NCI-H82 (cell line): ENCODE data around the gene LIMA1.

ENCODE experiments used
- DNase-seq: peaks from one replicate; lab custom pipeline; 2025; lab: John Stamatoyannopoulos, UW

LIMA1 gene

DNA sequence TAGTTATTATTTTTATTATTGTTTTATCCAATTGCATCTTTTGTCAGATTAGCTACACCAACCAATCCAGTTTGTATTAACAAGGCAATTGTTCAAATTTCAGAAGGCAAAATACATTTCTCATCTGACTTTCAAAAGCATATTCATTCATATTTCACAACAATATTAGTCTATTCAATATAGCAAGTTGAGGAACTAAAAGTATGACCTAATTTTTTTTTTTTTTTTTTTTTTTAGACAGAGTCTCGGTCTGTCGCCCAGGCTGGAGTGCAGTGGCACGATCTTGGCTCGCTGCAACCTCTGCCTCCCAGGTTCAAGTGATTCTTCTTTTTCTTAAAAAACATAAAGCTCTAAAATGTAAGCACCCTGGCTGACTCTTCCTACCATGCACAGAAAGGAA, 154.0 kb downstream of the LIMA1 start:
- DNase-seq, result no peak

DNA sequence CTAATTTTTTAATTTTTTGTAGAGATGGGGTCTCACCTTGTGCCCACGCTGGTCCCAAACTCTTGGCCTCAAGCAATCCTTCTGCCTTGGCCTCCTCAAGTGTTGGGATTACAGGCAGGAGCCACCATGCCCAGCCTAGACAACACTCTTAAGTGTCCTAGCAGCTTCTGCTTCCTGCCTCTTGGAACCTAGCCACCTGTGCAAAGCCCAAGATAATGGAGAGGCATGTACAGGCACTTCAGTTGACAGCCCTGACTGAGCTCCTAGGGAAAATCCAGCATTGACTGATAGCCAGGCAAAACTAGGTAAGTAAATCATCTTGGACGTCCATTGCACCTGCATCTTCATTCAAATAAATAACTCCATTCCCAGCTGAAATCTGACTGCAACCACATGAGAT, 155.8 kb downstream of the LIMA1 start:
- peak; percentile 25 for DNase-seq
